T-helper 2 cell treated with Interferon-gamma antibody and Interleukin-4, amounts not matched to agents 100 ng/mL and 5 ng/mL, for 36 hours (primary cell): ENCODE data around the gene MFN1. TPM values are rescaled to one million over a fixed set of nuclear protein-coding genes. Genes with fewer than 3 reads are reported as not detected.

Experiments used
- intact Hi-C: fragments of 100-400 bp; cut with micrococcal nuclease; formaldehyde crosslinking; loops from one replicate; pipeline ENCODE4 v1.15.1; 2023
- total RNA-seq: library from RNA; stranded (reverse); gene quantifications from 2 replicates; pipeline ENCODE4 v1.2.3, GENCODE V29; 2022

MFN1 gene
- total RNA-seq, 1 donor from 2014 or later: 32.2 TPM

DNA sequence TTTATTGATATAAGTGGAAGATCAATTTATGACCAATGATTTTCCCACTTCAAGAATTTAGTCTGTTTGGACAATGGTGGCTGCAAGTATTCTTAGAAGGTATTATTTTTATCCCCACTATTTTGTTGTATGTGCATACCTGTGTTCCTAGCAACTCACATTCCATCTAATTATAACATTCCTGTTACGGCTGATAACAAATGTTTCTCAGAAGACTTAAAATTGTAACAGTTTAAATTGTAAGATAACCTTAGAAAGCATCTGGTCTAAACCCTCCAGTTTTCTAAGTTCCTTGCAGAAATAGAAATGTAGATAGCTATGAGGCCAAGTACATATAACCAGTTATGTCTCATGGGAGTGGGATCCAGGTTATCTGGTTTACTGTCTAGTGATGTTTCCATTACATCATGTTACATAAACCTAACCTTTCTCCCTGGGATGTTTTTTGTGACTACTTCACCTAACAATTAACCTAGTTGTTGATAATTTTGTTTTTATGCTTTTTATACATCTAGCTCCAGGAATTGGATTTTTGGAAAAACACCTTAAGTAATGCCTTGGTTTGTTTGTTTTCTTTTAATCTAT is 11.1 kb upstream of the MFN1 start:
- intact Hi-C loops: no loop called here

- intact Hi-C loops: loop anchor here (2.0 kb wide), 1 partner anchor 32 kb away; no protein-coding TSS in a partner anchor
Observed at GRCh38 chr3:179348325-179349013, 960 bp downstream of the MFN1 start.

DNA sequence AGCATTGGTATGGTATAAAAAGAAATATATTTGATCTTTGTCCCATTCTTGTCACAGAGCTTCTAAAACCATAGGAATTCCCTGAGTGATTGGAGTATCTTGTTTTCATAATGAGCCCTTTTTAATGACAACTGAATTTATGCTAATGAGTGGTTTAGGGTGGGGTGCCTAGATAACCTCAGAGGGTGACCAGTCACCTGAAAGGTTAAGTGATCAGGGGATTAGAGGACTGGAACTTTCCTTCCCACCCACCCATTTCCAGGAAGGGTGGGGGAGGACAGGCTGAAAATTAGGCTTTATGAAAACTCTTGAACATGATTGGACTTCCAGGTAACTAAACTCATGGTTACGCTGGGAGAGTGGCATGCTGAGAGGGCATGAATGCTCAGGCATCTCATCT is 8.5 kb downstream of the MFN1 start:
- intact Hi-C loops: no loop called here

DNA sequence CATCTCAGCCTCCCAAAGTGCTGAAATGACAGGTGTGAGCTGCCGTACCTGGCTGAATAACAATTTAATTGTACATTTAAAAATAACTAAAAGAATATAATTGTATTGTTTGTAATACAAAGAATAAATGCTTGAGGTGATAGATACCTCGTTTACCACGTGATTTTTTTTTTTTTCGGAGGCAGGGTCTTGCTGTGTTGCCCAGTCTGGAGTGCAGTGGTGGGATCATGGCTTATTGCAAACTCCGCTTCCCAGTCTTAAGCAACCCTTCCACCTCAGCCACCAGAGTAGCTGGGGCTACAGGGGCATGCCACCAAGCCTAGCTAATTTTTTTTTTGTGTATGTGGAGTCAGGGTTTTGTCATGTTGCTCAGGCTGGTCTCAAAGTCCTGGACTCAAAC is 15.8 kb downstream of the MFN1 start:
- intact Hi-C loops: no loop called here

DNA sequence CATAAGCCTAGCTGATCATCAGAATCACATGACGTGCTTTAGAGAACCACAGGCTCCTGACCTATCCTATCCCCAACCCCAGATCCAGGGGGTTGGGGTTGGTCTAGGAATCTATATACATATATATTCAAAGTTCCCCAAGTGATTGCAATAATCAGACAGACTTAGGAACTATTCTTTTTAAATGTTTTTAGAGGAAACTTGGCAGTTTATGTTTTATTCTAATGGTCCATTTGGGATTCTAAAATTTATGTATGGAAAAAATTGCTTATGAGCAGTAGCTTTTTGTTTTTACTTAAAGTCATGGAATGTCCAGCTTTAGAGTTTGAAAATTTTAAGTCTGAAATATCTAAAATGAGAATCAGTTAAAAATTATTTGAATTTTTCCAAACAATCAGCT is 22.1 kb downstream of the MFN1 start:
- intact Hi-C loops: no loop called here

GRCh38 chr3:179373938-179374337 is 26.4 kb downstream of the MFN1 start:
- intact Hi-C loops: no loop called here

- intact Hi-C loops: no loop called here
Observed at GRCh38 chr3:179375091-179375999, 27.8 kb downstream of the MFN1 start.

GRCh38 chr3:179376474-179376873 is 29.0 kb downstream of the MFN1 start:
- intact Hi-C loops: no loop called here

DNA sequence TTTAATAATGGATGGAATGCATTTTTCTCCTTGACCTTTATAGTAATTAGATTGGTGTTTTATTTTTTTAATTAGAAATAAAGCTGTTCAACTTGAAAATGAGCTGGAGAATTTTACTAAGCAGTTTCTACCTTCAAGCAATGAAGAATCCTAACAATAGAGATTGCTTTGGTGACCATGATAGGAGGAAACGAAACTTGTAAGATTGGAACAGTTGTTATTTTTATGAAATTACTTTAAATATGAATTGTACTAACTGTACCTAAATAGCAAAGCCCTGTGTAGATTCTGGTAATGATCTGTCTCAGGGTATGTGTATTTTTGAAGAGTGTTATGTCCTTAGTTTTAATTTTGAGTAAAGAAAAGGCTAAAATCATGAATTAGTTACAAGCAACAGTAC is 44.4 kb downstream of the MFN1 start:
- intact Hi-C loops: no loop called here

DNA sequence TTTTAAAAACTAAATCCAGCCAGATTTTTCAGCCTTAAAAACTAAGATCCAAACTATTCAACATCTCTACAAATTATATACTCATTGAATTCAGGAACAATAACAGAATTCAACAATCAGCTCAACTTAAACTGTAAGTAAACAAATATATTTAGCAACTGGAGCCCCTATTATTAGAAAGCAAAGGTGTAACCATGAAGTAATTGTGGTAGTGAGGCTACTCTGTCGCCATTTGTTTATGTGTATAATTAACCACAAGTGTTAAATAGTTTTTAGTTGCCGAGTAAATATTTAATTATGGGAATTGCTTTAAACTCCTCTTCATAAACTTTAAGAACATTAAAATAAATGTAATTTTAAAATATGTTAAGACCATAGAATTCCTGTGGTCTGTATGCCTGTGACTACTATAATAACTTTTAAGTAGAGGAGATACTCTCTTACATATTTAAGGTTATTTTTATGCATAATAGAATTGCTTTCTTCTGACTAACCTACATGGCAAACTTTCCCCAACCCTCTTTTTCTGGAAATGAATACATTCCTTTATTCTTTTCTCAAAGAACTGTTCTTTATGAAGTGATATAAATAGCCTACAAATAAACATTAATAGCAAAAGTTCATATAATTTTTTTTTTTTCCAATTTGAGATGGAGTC is 51.2 kb downstream of the MFN1 start:
- intact Hi-C loops: no loop called here

DNA sequence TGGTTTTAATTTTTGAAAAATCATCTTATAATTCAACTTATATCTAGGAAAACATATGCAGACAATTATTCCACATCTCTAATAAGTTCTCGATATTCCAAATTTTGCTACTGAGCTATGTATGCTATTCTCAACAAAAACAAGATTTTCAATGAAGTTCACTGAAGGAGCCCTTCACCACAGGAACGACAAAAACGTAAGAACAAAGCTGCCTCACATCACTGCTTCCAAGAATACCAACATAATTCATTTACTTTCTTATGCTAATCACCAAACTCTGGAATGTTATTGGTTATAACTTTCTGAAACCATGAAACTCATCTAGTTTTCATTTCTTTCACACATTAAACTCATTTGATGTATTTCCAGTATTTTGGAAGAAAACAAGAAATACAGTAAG is 54.1 kb downstream of the MFN1 start:
- intact Hi-C loops: no loop called here

GRCh38 chr3:179402963-179403362 is 55.5 kb downstream of the MFN1 start:
- intact Hi-C loops: no loop called here

GRCh38 chr3:179404307-179404706 is 56.8 kb downstream of the MFN1 start:
- intact Hi-C loops: no loop called here

DNA sequence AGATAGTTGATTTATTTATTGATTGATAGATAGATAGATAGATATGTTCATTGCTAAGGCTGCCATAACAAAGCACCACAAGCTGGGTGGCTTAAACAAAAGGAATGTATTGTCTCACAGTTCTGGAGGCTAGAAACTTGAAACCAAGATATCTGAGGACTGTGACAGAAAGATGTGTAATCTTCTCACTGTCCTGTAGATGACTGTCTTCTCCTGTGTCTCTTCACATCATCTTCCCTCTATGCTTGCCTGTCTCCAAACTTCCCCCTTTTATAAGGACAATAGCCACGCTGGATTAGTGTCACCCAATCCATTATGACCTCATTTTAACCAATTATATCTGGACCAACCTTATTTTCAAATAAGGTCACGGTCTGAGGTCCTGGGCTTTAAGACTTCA is 62.8 kb downstream of the MFN1 start:
- intact Hi-C loops: no loop called here

GRCh38 chr3:179410999-179411398 is 63.5 kb downstream of the MFN1 start:
- intact Hi-C loops: no loop called here

GRCh38 chr3:179414804-179415203 is 67.3 kb downstream of the MFN1 start:
- intact Hi-C loops: no loop called here

- intact Hi-C loops: no loop called here
Observed at GRCh38 chr3:179415377-179415776, 67.9 kb downstream of the MFN1 start.

DNA sequence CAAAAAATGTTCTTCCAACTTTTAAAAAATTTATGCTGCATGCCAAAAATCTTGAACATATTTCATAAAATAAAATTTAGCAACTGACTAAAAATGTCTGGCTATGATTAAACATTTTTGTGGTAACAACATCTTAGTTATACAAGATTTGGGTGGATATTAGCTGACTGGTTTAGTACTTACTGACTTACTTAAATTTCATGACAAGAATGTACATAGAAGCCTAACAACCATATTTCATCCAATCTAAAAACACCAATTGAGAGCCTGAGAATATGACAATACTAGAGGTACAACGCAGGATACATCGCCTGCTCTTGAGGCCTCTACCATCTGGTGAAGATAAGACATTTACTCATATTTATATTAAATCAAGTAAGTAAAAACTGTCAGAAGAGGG is 69.2 kb downstream of the MFN1 start:
- intact Hi-C loops: no loop called here

DNA sequence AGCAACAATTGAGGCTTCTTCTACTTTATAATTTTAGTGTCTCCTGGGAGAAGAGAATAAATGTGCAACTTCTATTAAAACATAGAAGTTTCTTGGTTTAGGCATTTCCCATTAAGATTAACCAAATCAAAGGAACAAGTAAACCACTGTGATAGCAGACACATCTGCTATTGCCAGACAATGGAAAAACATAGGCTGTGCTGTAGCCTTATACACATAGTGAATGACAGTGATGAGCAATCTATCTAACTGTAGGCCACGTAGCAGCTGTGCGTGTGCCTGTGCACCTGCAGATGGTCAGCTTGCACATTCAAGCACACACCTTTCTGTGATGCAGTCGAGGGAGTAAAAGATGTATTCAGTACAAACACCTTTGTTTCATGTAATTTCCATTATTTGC is 71.1 kb downstream of the MFN1 start:
- intact Hi-C loops: no loop called here

GRCh38 chr3:179421500-179421899 is 74.0 kb downstream of the MFN1 start:
- intact Hi-C loops: no loop called here

GRCh38 chr3:179425075-179425474 is 77.6 kb downstream of the MFN1 start:
- intact Hi-C loops: no loop called here
